Measurements from ENCODE around the gene TXNDC2.

- TF ChIP-seq CTCF (IDR thresholded peaks at IDR 0.05; ENCODE audit: low read length) (no peak), EZH2 (optimal IDR thresholded peaks at IDR 0.05; ENCODE audit: low read depth, low read length) (no peak)
Observed at GRCh38 chr18:9928646-9929259, 43.0 kb downstream of the TXNDC2 start.
